ENCODE measurements around the gene UGT3A1.

GRCh38 chr5:36026706-36027465, 35.7 kb upstream of the UGT3A1 start:
- TF ChIP-seq CTCF (IDR thresholded peaks at IDR 0.05 in 4 of 5, conservative IDR thresholded peaks at IDR 0.05 in 1 of 5) (no peak), POLR2A (IDR thresholded peaks at IDR 0.05) (no peak)
